ENCODE data around the gene SYPL2. TPM values are rescaled to one million over a fixed set of nuclear protein-coding genes. Genes with fewer than 3 reads are reported as not detected.

SYPL2 gene
- total RNA-seq, 1 experiment from 2014 or later: 1.3 TPM

- Histone ChIP-seq H3K9ac (ENCODE audit: low read length) (no peak overlapping the region), H3K9me2 (ENCODE audit: insufficient read depth) (no peaks in the 10 kb centered on the region), H4K20me1 (ENCODE audit: insufficient read depth) (no peaks in the 10 kb centered on the region), H3K79me2 (ENCODE audit: insufficient read depth, low read length) (no peaks in the 10 kb centered on the region), H3K4me1 (ENCODE audit: control insufficient read depth in 1 of 2, insufficient read depth in 2 of 2, low read length in 2 of 2) (peaks cover 0 to 4% of the 10 kb centered on the region in 2 experiments; a peak in 1 of 4 replicates), H3K27ac (ENCODE audit: low read depth, low read length) (no peak overlapping the region), H2AFZ (ENCODE audit: low read depth, low read length, poor library complexity, severe bottlenecking) (no peak overlapping the region), H3K4me2 (ENCODE audit: low read length) (no peak overlapping the region), H3K9me3 (ENCODE audit: control insufficient read depth in 1 of 2, insufficient read depth in 1 of 2, low read depth in 1 of 2, low read length in 2 of 2) (no peaks in the 10 kb centered on the region), H3K27me3 (ENCODE audit: insufficient read depth, low read length) (no peaks in the 10 kb centered on the region; the same call in 1 of the 2 replicates), H3K4me3 (replicated peaks in 1 of 2; ENCODE audit: low read depth in 1 of 2, low read length in 2 of 2) (no peak overlapping the region), H3K36me3 (ENCODE audit: control insufficient read depth in 1 of 2, insufficient read depth in 2 of 2, low read length in 2 of 2) (no peaks in the 10 kb centered on the region)
- no peak for ATAC-seq
- DNase-seq (ENCODE audit: low read depth, low spot score): no peak
- no TSS peak for BruUV-seq (replicated peaks)
- RAD21 ChIA-PET (ENCODE audit: low non-redundant PET in 1 of 2, low total read pairs in 2 of 2, uncharacterized antibody in 2 of 2, unreplicated experiment in 2 of 2): no interaction called here
- CTCF ChIA-PET: no interaction called here
- TF ChIP-seq RAD21 (IDR thresholded peaks at IDR 0.05; ENCODE audit: low read depth) (no peak), POLR2A (IDR thresholded peaks at IDR 0.05; ENCODE audit: borderline replicate concordance, extremely low read depth, insufficient read depth, insufficient read length) (no peak), CEBPB (IDR thresholded peaks at IDR 0.05; ENCODE audit: low read depth) (no peak), EZH2 (IDR thresholded peaks at IDR 0.05) (no peak), ZFX (IDR thresholded peaks at IDR 0.05) (no peak), FOSL1 (IDR thresholded peaks at IDR 0.05; ENCODE audit: low read depth) (no peak), EGR1 (IDR thresholded peaks at IDR 0.05; ENCODE audit: low read depth) (no peak), ATF3 (IDR thresholded peaks at IDR 0.05) (no peak), ZNF274 (IDR thresholded peaks at IDR 0.05; ENCODE audit: low read depth, low read length) (no peak), SRF (IDR thresholded peaks at IDR 0.05; ENCODE audit: low read depth) (no peak), SP1 (IDR thresholded peaks at IDR 0.05; ENCODE audit: low read depth) (no peak), EZH2phosphoT487 (IDR thresholded peaks at IDR 0.05; ENCODE audit: borderline replicate concordance) (no peak)
- TF ChIP-seq, protein P1, sequence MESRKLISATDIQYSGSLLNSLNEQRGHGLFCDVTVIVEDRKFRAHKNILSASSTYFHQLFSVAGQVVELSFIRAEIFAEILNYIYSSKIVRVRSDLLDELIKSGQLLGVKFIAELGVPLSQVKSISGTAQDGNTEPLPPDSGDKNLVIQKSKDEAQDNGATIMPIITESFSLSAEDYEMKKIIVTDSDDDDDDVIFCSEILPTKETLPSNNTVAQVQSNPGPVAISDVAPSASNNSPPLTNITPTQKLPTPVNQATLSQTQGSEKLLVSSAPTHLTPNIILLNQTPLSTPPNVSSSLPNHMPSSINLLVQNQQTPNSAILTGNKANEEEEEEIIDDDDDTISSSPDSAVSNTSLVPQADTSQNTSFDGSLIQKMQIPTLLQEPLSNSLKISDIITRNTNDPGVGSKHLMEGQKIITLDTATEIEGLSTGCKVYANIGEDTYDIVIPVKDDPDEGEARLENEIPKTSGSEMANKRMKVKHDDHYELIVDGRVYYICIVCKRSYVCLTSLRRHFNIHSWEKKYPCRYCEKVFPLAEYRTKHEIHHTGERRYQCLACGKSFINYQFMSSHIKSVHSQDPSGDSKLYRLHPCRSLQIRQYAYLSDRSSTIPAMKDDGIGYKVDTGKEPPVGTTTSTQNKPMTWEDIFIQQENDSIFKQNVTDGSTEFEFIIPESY (IDR thresholded peaks at IDR 0.05; ENCODE audit: extremely low read depth, insufficient replicate concordance, low read length): no peak
- intact Hi-C loops (cut with micrococcal nuclease): no loop called here
- POLR2A ChIA-PET: no interaction called here
Measured at GRCh38 chr1:109527098-109527811, 60.9 kb downstream of the SYPL2 start.
